ENCODE results near the gene TTI1. TPM values are rescaled to one million over a fixed set of nuclear protein-coding genes. Genes with fewer than 3 reads are reported as not detected.

Gene TTI1
- total RNA-seq, 1 donor from 2014 or later, result 13.5 TPM

GRCh38 chr20:37988306-37988954 lies 44.8 kb downstream of the TTI1 start:
- DNase-seq (ENCODE audit: low spot score), result no peak

DNA sequence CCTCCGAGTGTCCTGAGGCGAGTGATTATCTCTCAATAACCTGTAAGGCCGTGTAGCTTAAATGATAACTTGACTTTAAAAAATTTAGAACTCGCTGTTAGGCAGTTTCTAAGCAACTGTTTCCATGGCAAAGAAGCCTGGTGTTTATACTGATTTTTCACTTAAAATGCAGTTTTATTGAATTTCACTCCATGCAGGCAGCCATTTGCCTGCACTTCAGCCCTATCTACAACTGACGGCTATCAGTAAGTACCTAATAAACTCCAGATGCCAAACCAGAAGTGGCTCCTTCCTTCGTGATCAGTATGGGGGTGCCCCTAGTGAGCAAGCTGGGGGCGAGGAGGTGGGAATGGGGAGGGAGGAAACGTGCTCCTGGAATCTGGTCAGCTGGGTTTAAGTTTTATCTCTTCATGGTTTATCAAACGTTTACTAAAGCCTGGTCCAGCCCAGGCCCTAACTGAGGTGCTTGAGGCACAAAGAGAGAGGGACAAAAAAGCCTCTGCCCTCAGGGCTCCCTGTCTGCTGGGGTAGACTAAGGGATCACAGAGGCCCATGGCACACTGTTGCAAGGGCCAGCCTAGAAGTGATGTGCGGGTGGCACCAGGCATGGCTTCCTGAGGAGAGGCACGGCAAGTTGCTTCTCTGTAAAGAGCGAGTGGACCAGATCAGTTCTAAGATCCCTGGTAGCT lies 45.5 kb downstream of the TTI1 start:
- peak; percentile 61 for DNase-seq (ENCODE audit: low spot score)

DNA sequence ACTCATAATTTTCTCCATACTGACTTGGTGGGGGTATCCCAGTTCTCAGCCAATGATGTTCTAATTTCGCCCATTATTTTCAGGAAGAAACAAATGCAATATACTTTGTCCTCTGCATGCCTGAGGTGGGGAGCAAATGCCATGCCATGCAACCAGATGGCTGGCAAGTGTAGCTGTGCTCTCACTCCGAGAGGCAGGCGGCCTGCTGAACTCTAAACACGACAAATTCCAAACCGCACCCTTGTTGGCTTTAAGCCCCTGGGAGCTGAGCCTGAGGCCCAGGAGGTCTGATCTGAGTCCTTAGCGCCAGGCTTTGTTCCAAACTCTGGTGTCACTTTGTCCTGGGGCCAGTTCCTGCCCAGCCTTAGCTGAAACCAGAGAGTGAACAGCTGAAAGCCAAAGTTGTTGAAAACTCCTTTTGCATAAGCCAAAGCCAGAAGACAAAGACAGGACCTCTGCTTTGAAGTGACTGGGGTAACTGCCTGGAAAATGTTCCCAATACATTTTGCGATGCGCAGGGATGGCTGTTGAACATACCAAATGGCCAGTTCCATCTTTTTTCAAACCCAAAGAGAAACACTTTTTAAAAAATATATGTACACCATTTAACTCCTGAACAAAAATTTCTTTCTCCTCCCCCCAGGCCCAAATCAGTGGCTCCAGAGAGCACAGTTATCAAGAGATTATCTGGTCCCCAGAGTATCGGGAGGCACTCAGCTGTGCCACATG lies 46.2 kb downstream of the TTI1 start:
- peak; percentile 57 for DNase-seq (ENCODE audit: low spot score)

DNA sequence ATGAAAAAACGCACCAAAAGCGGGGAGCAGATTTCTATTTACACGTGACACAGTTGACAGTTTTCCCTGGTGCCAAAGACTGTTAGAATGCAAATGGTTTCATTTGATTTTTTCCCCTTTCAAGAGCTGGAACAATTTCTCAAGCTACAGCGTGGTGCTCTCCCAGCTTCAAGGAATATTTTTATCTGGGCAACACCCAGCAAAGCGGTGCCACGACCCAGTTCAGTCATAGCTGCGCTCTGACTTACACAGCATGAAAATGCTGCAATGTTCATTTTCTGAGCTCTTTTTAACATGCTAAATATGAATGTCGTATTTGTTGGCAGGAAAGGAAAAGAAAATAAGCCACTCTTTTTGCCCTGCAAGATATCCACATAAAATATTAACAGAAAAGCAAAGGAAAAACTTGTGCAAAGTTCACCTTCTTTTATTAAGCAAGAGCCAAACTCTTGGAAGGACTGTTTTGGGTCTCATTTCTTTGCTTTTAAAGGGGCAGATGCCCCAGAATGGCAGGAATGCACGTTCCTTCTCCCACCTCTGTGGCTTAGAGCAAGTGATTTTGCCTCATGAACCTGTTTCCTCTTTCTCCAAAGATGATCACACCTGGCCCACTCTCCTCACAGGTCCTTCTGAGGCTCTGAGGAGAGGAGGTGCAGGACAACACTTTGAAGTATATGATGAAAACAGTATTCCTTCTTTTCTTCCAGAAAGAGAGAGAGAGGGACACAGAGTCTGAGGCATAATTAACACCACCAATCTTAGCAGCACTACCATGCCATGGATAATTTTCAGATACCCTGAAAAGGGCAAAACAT lies 47.0 kb downstream of the TTI1 start:
- DNase-seq (ENCODE audit: low spot score), result peak; percentile 66

GRCh38 chr20:37984018-37984785 lies 49.1 kb downstream of the TTI1 start:
- DNase-seq (ENCODE audit: low spot score), result peak; percentile 32

- DNase-seq (ENCODE audit: low spot score), result no peak
These were observed 50.0 kb downstream of the TTI1 start for GRCh38 chr20:37983286-37983685.

DNA sequence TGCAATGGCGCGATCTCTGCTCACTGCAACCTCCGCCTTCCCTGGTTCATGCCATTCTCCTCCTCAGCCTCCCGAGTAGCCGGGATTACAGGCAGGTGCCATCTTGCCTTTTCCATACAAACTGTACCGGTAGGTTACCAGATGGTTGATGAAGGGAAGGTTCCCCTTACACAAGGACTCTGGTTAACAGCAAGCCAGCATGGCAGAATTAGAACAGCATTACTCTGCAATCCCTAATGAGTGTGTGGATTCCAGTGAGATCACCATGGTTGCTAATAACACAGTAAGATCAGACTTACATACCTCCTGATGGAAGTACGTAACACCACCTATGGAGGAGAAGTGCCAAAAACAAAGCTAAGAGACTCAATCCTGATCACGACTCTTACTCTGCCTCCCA lies 51.7 kb downstream of the TTI1 start:
- no peak for DNase-seq (ENCODE audit: low spot score)

DNA sequence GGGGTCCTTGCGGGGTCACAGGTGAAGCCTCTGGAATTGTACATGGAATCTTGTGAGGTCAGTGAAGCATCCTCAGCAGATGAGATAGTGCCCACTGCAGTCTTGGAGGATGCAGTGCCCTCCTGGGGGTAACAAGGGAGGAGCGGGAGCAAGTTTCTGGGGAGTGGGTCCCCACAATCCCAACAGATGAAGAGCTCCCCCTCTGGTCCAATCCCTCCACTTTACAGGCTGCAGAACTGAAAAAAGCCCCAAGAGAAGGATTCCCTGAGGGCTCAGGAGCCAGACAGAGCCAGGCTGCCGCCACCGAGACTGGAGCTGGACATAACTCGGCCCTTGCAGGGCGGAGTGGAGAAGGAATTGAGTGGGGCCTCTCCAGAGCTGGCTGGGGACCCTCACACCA lies 52.4 kb downstream of the TTI1 start:
- no peak for DNase-seq (ENCODE audit: low spot score)

DNA sequence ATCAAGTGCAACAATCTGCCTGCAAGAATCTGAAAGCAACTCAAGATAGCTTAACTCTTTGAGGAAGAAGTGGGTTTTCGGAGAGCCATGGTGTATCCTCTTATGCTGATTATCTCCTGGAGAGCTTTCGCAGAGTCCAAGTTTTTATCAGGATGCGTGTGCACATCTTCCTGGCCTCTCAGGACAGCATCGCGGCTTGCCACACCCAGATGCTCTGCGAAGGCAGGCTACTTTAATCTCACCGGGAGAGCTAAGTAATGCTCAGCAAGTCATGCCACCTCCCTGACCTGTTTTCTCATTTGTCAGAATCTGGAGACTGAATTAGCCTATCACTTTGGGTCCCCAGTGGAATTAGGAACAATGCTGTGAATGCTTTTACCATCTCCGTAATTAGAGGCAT lies 52.9 kb downstream of the TTI1 start:
- DNase-seq (ENCODE audit: low spot score), result no peak

GRCh38 chr20:37979021-37979985 lies 54.0 kb downstream of the TTI1 start:
- no peak for DNase-seq (ENCODE audit: low spot score)

DNA sequence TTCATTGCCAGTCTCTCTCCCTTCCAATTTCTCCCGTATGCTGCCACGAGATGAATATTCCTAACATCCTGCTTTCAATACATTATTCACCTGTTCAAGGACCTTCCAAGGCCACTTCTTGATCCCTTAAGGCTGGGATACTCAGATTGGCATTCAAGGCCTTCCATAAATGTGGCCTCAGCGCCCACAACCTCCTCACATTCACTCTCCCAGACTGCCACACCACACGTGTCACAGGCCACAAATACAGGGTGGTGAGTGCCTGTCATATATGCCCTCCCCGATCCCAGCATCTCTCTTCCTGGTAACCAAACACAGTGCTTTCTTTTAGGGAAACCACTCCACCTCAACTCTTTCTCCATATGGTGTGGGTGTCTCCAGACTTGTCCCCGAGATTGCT lies 55.5 kb downstream of the TTI1 start:
- no peak for DNase-seq (ENCODE audit: low spot score)

- DNase-seq (ENCODE audit: low spot score), result no peak
These were observed 55.9 kb downstream of the TTI1 start for GRCh38 chr20:37977338-37977737.

DNA sequence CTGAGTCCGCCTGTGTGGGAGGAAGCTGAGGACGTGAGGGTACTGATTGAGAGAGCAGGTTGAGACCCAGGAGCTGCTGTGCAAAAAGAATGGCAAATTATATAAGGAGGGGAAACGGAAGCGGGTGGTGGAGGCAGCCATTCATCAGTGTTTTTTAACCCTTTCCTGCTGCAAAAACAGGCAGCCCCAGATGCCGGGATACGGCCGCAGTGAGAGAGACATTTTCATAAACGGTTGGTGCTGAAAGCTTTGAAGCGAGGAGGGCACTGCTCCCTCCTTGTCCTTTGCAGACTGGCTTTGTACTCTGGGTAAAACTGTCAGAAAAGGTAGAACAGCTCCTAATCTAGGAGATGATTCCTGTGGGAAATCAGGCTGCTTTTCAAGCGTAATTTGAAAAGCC lies 56.4 kb downstream of the TTI1 start:
- DNase-seq (ENCODE audit: low spot score), result no peak

GRCh38 chr20:37973059-37973910 lies 60.0 kb downstream of the TTI1 start:
- DNase-seq (ENCODE audit: low spot score), result no peak

DNA sequence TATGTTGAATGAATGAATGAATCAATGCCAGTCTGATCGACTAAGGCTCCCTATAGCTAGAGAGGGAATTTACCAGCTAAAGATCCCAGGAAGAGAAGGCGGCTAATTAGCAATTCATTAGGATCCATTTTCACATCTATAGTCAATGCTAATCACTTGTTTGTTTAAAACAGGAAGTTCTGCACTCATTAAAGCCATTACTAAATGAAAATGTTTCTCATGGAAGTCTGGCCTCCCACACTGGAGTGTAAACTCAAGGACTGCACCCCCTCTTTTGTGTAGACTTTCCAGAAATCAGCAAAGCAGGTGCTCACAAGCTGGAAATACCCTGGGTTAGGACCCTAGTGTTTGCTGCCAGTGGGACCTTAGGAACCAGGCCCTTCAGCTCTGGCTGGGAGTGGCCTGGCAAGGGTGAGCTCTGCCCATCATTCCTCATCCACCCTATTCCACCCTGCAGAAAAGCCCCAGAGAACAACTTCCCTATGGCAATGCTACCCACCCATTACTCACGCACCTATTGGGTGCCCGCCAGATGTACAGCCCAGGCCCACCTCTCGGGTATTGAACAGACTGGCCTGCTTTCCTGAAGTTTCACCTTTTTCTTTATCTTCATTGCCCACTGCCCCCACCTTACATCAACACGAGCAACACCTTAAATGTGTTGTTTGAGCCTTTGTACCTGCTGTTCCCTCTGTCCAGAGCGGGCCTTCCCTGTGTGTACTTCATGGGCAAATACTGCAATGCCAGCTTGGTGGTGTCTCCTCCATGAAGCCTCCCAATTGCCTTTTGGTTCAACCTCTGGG lies 60.8 kb downstream of the TTI1 start:
- no peak for DNase-seq (ENCODE audit: low spot score)

- no peak for DNase-seq (ENCODE audit: low spot score)
These were observed 61.6 kb downstream of the TTI1 start for GRCh38 chr20:37971561-37972127.

GRCh38 chr20:37970856-37971245 lies 62.4 kb downstream of the TTI1 start:
- no peak for DNase-seq (ENCODE audit: low spot score)
